Measurements from ENCODE around the gene DIPK2B.

GRCh38 chrX:45230410-45230809 is 29.7 kb upstream of the DIPK2B start:
- TF ChIP-seq REST (IDR thresholded peaks at IDR 0.05; ENCODE audit: insufficient read depth in 1 of 2, low read depth in 2 of 2, low read length in 2 of 2), result no peak
- no peak for TF ChIP-seq TAF1 (IDR thresholded peaks at IDR 0.05; ENCODE audit: borderline replicate concordance, insufficient read depth, low read length)
- TF ChIP-seq POLR2AphosphoS5 (IDR thresholded peaks at IDR 0.05; ENCODE audit: low read depth, low read length), result no peak

Measured in PFSK-1 (cell line).